PC-3 (cell line): ENCODE data around the gene AKAP9. TPM values are rescaled to one million over a fixed set of nuclear protein-coding genes. Genes with fewer than 3 reads are reported as not detected.
"Not testable (repeated sequence)": the region's sequence is repeated elsewhere in the genome, so short reads cannot be mapped to it uniquely, and the experiment has no call there.

Experiments
- ATAC-seq: fragments of 200-7000 bp; cut with Tn5 transposase; 2 replicates; pipeline ENCODE4 v1.9.1; 2020; ENCODE audit warnings: mild to moderate bottlenecking, moderate library complexity
- BruUV-seq: library from RNA; stranded (reverse); fragments of 400-500 nt; replicated peaks from 2 replicates; lab custom pipeline; 2021; lab: Mats Ljungman, UMichigan
- CTCF ChIA-PET: fragments of 300-600 bp; sonication (Branson Sonifier 250); formaldehyde crosslinking; loops from one replicate; lab custom pipeline; 2022; ENCODE audit warnings: antibody characterized with exemption; lab: Charles Lee
- POLR2A ChIA-PET: fragments of 300-600 bp; sonication (Branson Sonifier 250); formaldehyde crosslinking; loops from one replicate; lab custom pipeline; 2022; ENCODE audit warnings: antibody characterized with exemption; ENCODE audit not compliant: unreplicated experiment; lab: Charles Lee
- DNase-seq: peaks from one replicate; pipeline ENCODE4 v3.0.0-alpha.2; 2015
- H2AFZ ChIP-seq: fragments of 300-600 bp; sonication (generic); 2 replicates; pipeline ENCODE4 v1.6.0; 2016; ENCODE audit warnings: antibody characterized with exemption, low read length
- H3F3A ChIP-seq: fragments of 300-600 bp; sonication (generic); one replicate; pipeline ENCODE4 v1.6.0; 2017; ENCODE audit warnings: antibody characterized with exemption, low read length, control low read depth, mild to moderate bottlenecking; ENCODE audit not compliant: unreplicated experiment
- H3K27ac ChIP-seq: fragments of 300-600 bp; sonication (generic); 2 replicates; pipeline ENCODE4 v1.5.1; 2016; ENCODE audit warnings: mild to moderate bottlenecking, low read length
- H3K27me3 ChIP-seq: fragments of 300-600 bp; sonication (generic); 2 replicates; pipeline ENCODE4 v1.6.1; 2016; ENCODE audit warnings: low read length, mixed read lengths
- H3K36me3 ChIP-seq: fragments of 300-600 bp; sonication (generic); 2 replicates; pipeline ENCODE4 v1.6.1; 2016; ENCODE audit warnings: low read depth, mixed run types, low read length, mixed read lengths
- H3K4me1 ChIP-seq: fragments of 300-600 bp; sonication (generic); 2 replicates; pipeline ENCODE4 v1.5.1; 2016; ENCODE audit warnings: low read length; ENCODE audit not compliant: insufficient read depth
- H3K4me2 ChIP-seq: fragments of 300-600 bp; sonication (generic); 2 replicates; pipeline ENCODE4 v1.6.0; 2016; ENCODE audit warnings: low read length
- H3K4me3 ChIP-seq: fragments of 300-600 bp; sonication (generic); 2 replicates; pipeline ENCODE4 v1.5.1; 2016; ENCODE audit warnings: mild to moderate bottlenecking, low read length, mixed read lengths
- H3K79me2 ChIP-seq: fragments of 300-600 bp; sonication (generic); 2 replicates; pipeline ENCODE4 v1.6.1; 2017; ENCODE audit warnings: low read length, mixed read lengths
- H3K9ac ChIP-seq: fragments of 300-600 bp; sonication (generic); 2 replicates; pipeline ENCODE4 v1.6.0; 2016; ENCODE audit warnings: mild to moderate bottlenecking, low read length
- H3K9me2 ChIP-seq: fragments of 300-600 bp; sonication (generic); replicated peaks from 2 replicates; pipeline ENCODE4 v1.6.1; 2016; ENCODE audit warnings: mixed run types, low read length, mixed read lengths
- H3K9me3 ChIP-seq: fragments of 300-600 bp; sonication (generic); 2 replicates; pipeline ENCODE4 v1.6.1; 2016; ENCODE audit warnings: low read length, mixed read lengths
- H4K20me1 ChIP-seq: fragments of 300-600 bp; sonication (generic); 2 replicates; pipeline ENCODE4 v1.6.1; 2016; ENCODE audit warnings: low read length, mixed read lengths
- EZH2 ChIP-seq: fragments of 300-600 bp; sonication (generic); IDR thresholded peaks from one replicate; pipeline ENCODE4 v1.6.1; 2017; ENCODE audit warnings: antibody characterized with exemption, mild to moderate bottlenecking, low read length; ENCODE audit not compliant: unreplicated experiment
- EZH2phosphoT487 ChIP-seq: fragments of 300-600 bp; sonication (generic); IDR thresholded peaks from 2 replicates; pipeline ENCODE4 v1.6.1; 2018; ENCODE audit warnings: mild to moderate bottlenecking, antibody characterized with exemption, low read length, borderline replicate concordance
- intact Hi-C: fragments of 100-400 bp; cut with micrococcal nuclease; formaldehyde crosslinking; loops from 2 replicates; pipeline ENCODE4 v1.9.0; 2023
- total RNA-seq: library from RNA; depleted of rRNA; stranded (reverse); fragments of >200 nt; gene quantifications from 2 replicates; pipeline ENCODE4 v1.2.3, GENCODE V29; 2014
- TF ChIP-seq, protein P1 (sequence below): fragments of 300-600 bp; sonication (generic); conservative IDR thresholded peaks from 2 replicates; pipeline ENCODE4 v1.5.1; 2017; ENCODE audit warnings: antibody characterized with exemption, low read depth, mild to moderate bottlenecking, low read length

Gene AKAP9
- total RNA-seq, 1 experiment from 2014 or later, result 24.9 TPM

GRCh38 chr7:92076509-92076908, 135.8 kb downstream of the AKAP9 start:
- ChIA-PET POLR2A (no interaction called here), CTCF (no interaction called here)
- DNase-seq, result peak; percentile 67
- BruUV-seq, result no TSS peak
- H3K9me2 ChIP-seq, result no peaks in the 10 kb centered on the region
- peaks cover 4% of the 10 kb centered on the region; the same call in 1 of the 2 replicates for H4K20me1 ChIP-seq
- peaks cover 17% of the 10 kb centered on the region for H3K4me1 ChIP-seq
- no peaks in the 10 kb centered on the region for H3K27me3 ChIP-seq
- no peak overlapping the region for H3K4me3 ChIP-seq
- no peaks in the 10 kb centered on the region for H3K79me2 ChIP-seq
- no peak overlapping the region for H2AFZ ChIP-seq
- no peaks in the 10 kb centered on the region for H3K36me3 ChIP-seq
- no peak overlapping the region; the same call in 1 of the 2 replicates for H3K27ac ChIP-seq
- ATAC-seq, result peak; percentile 90
- TF ChIP-seq EZH2 (no peak), EZH2phosphoT487 (no peak)
- TF ChIP-seq, protein P1, sequence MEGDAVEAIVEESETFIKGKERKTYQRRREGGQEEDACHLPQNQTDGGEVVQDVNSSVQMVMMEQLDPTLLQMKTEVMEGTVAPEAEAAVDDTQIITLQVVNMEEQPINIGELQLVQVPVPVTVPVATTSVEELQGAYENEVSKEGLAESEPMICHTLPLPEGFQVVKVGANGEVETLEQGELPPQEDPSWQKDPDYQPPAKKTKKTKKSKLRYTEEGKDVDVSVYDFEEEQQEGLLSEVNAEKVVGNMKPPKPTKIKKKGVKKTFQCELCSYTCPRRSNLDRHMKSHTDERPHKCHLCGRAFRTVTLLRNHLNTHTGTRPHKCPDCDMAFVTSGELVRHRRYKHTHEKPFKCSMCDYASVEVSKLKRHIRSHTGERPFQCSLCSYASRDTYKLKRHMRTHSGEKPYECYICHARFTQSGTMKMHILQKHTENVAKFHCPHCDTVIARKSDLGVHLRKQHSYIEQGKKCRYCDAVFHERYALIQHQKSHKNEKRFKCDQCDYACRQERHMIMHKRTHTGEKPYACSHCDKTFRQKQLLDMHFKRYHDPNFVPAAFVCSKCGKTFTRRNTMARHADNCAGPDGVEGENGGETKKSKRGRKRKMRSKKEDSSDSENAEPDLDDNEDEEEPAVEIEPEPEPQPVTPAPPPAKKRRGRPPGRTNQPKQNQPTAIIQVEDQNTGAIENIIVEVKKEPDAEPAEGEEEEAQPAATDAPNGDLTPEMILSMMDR, result no peak
- H3K4me2 ChIP-seq, result peak overlapping the region; percentile 54
- no peaks in the 10 kb centered on the region for H3K9me3 ChIP-seq
- intact Hi-C loops, result no loop called here
- H3K9ac ChIP-seq, result no peak overlapping the region
- no peaks in the 10 kb centered on the region for H3F3A ChIP-seq

DNA sequence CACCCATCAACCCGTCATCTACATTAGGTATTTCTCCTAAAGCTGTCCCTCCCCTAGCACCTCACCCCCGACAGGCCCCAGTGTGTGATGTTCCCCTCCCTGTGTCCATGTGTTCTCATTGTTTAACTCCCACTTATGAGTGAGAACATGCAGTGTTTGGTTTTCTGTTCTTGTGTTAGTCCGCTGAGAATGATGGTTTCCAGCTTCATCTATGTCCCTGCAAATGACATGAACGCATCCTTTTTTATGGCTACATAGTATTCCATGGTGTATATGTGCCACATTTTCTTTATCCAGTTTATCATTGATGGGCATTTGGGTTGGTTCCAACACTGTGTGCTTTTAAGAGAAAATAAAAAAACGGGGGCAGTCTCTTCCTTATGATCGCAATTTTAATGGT, 143.3 kb downstream of the AKAP9 start:
- intact Hi-C loops, H3K4me1 ChIP-seq, DNase-seq, H3K79me2 ChIP-seq, ATAC-seq, H3K9me3 ChIP-seq, H3K4me3 ChIP-seq, H4K20me1 ChIP-seq, H3K9me2 ChIP-seq, H3K27ac ChIP-seq, H3F3A ChIP-seq, H3K9ac ChIP-seq, BruUV-seq, H3K4me2 ChIP-seq, POLR2A ChIA-PET, H2AFZ ChIP-seq, CTCF ChIA-PET, H3K27me3 ChIP-seq: not testable (repeated sequence)
- peaks cover 17% of the 10 kb centered on the region for H3K36me3 ChIP-seq

DNA sequence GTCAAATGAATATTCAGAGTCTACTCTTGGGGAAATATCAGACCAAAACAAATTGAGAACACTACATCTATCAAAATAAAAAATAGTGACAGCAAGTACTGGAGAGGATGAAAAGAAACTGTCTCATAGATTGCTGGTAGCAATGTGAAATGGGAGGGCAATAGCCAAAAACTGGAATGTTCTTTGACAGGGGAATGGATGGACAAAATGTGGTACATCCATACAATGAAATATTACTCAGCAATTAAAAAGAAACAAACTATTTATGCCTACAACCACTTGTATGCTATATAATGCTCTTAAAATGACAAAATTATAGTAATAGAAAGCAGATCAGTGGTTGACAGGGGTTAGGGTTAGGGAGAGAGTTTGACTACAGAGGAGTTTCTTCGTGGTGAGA, 147.6 kb downstream of the AKAP9 start:
- DNase-seq (no peak), ATAC-seq (no peak)
- BruUV-seq, result no TSS peak
- Histone ChIP-seq H3K4me1 (no peaks in the 10 kb centered on the region), H3K9ac (no peak overlapping the region), H3F3A (no peaks in the 10 kb centered on the region), H3K9me3 (no peaks in the 10 kb centered on the region), H3K36me3 (peaks cover 21% of the 10 kb centered on the region), H2AFZ (no peak overlapping the region), H3K27me3 (no peaks in the 10 kb centered on the region), H4K20me1 (no peaks in the 10 kb centered on the region), H3K27ac (no peak overlapping the region), H3K9me2 (no peaks in the 10 kb centered on the region), H3K4me3 (no peak overlapping the region), H3K79me2 (no peaks in the 10 kb centered on the region), H3K4me2 (no peak overlapping the region)
- TF ChIP-seq, protein P1, result no peak
- TF ChIP-seq EZH2, result no peak
- no peak for TF ChIP-seq EZH2phosphoT487
- intact Hi-C loops, result no loop called here
- ChIA-PET POLR2A (no interaction called here), CTCF (no interaction called here)
